Left lung (tissue), 10 donors: ENCODE measurements around the gene BORCS6. TPM values are rescaled to one million over a fixed set of nuclear protein-coding genes. Genes with fewer than 3 reads are reported as not detected.
A peak's percentile ranks its signal among the peaks of the same experiment; 100 is the strongest.

ENCODE experiments used
- ATAC-seq: fragments of 200-7000 bp; cut with Tn5 transposase; one replicate; pipeline ENCODE4 v1.9.1; 2020; ENCODE audit warnings: moderate library complexity
- DNase-seq, 4 donors: peaks; one replicate each; pipeline ENCODE4 v3.0.0-alpha.2; 2013 to 2020
- H3K27ac ChIP-seq, 2 donors: fragments of 200-600 bp; sonication (generic) in 1 of 2; one replicate each; pipeline versions ENCODE4 v1.5.0 to v1.8.0; 2020 to 2021
- H3K27me3 ChIP-seq, 2 donors: fragments of 200-600 bp; sonication (generic) in 1 of 2; one replicate each; pipeline versions ENCODE4 v1.5.0 to v1.8.0; 2020 to 2021
- H3K36me3 ChIP-seq, 2 donors: fragments of 200-600 bp; sonication (generic) in 1 of 2; one replicate each; pipeline versions ENCODE4 v1.5.0 to v1.8.0; 2020 to 2021
- H3K4me1 ChIP-seq, 2 donors: fragments of 200-600 bp; one replicate each; pipeline ENCODE4 v1.8.0; 2021
- H3K4me3 ChIP-seq, 2 donors: fragments of 200-600 bp; sonication (generic) in 1 of 2; one replicate each; pipeline versions ENCODE4 v1.5.0 to v1.8.0; 2020 to 2021; ENCODE audit warnings: mild to moderate bottlenecking in 1 of 2
- H3K9me3 ChIP-seq, 2 donors: fragments of 200-600 bp; sonication (generic) in 1 of 2; one replicate each; pipeline versions ENCODE4 v1.5.0 to v1.8.0; 2020 to 2021
- CTCF ChIP-seq, 2 donors: fragments of 200-600 bp; sonication (generic) in 1 of 2; IDR thresholded peaks; one replicate each; pipeline versions ENCODE4 v1.5.0 to v1.8.0; 2021; ENCODE audit warnings: antibody characterized with exemption in 2 of 2
- intact Hi-C, 2 donors: fragments of 100-400 bp; cut with DNase I; formaldehyde crosslinking; loops; one replicate each; pipeline versions ENCODE4 v1.11.2 to v1.14.2; 2022
- polyA plus RNA-seq, 6 donors: library from polyadenylated mRNA; unstranded; fragments of 120-200 nt; gene quantifications; one replicate each; pipeline ENCODE4 v1.2.1, GENCODE V29; 2013; ENCODE audit not compliant: insufficient read length in 6 of 6
- total RNA-seq, 2 donors: library from RNA; stranded (reverse); fragmentation: NEBNext Ultra II Directional; extraction: Animal tissue kit (Norgen Biotek cat#: 25700); gene quantifications; one replicate each; pipeline ENCODE4 v1.2.1, GENCODE V29; 2021
- donor health status: DM: no; HTN: yes; CAD: no.
- donor health status: DM: no; HTN: no; CAD: no.

Gene BORCS6
- total and polyA plus RNA-seq, 8 donors: 2.4 to 10.6 (median 3.3) TPM

DNA sequence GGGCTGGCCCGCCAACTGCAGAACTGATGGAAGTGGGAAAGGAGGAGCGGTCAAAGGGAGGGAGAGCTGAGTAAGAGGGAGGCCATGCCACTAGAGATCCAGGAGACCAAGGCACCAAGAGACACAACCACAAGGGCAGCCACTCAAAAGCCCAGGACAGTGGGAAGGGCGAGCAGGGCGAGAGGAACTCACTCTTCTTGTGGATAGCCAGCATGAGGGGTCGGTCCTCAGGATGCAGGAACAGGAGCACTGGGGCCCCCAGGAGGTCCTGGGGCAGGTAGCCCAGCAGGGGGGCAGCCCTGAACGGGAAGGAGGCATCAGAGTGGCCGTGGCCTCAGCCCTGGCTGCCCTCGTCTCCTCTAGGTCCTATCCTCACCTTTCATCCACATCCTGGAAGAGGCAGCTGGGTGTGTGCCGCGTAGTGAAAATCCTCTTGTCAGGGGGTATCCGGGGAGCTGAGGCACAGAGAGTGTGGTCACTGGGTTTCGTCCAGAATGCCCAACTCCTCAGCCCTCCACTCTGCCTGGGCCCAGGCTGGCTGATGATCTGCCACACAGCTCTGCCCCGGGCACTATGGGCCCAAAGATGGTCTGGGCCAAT, 42.1 kb downstream of the BORCS6 start:
- intact Hi-C loops: no loop called here
- Histone ChIP-seq H3K27ac (no peak overlapping the region), H3K4me1 (peaks cover 14 to 37% of the 10 kb centered on the region in 2 donors), H3K9me3 (no peaks in the 10 kb centered on the region), H3K4me3 (no peak overlapping the region), H3K27me3 (no peaks in the 10 kb centered on the region), H3K36me3 (peaks cover 14 to 80% of the 10 kb centered on the region in 2 donors)
- ATAC-seq (no peak), DNase-seq (peak in 1 of 4 donors; percentile 47)
- TF ChIP-seq CTCF (IDR thresholded peaks at IDR 0.05): no peak

GRCh38 chr17:8147141-8147804, 42.7 kb downstream of the BORCS6 start:
- DNase-seq: peak in 1 of 4 donors; percentile 65
- TF ChIP-seq CTCF (IDR thresholded peaks at IDR 0.05): no peak
- Histone ChIP-seq H3K27ac (no peak overlapping the region), H3K36me3 (peaks cover 14 to 86% of the 10 kb centered on the region in 2 donors), H3K4me1 (peaks cover 9 to 31% of the 10 kb centered on the region in 2 donors), H3K4me3 (no peak overlapping the region), H3K27me3 (no peaks in the 10 kb centered on the region), H3K9me3 (no peaks in the 10 kb centered on the region)
- no peak for ATAC-seq
- intact Hi-C loops: no loop called here

- H3K27me3 ChIP-seq: no peaks in the 10 kb centered on the region
- H3K36me3 ChIP-seq: peaks cover 14 to 93% of the 10 kb centered on the region in 2 donors
Observed at GRCh38 chr17:8146381-8147140, 43.4 kb downstream of the BORCS6 start.

GRCh38 chr17:8145811-8146210, 44.2 kb downstream of the BORCS6 start:
- H3K27me3 ChIP-seq: no peaks in the 10 kb centered on the region
- DNase-seq (peak in 1 of 4 donors; percentile 56), ATAC-seq (no peak)
- H3K9me3 ChIP-seq: no peaks in the 10 kb centered on the region
- intact Hi-C loops: no loop called here
- H3K36me3 ChIP-seq: peaks cover 14 to 100% of the 10 kb centered on the region in 2 donors
- H3K27ac ChIP-seq: no peak overlapping the region
- no peak for TF ChIP-seq CTCF (IDR thresholded peaks at IDR 0.05)
- H3K4me1 ChIP-seq: peaks cover 7 to 24% of the 10 kb centered on the region in 2 donors
- no peak overlapping the region for H3K4me3 ChIP-seq

More at GRCh38 chr17:8146381-8147140, 43.4 kb downstream of the BORCS6 start:
- Histone ChIP-seq H3K27ac (no peak overlapping the region), H3K4me3 (no peak overlapping the region), H3K9me3 (no peaks in the 10 kb centered on the region), H3K4me1 (peaks cover 9 to 31% of the 10 kb centered on the region in 2 donors)
- peak in 1 of 4 donors; percentile 50 for DNase-seq
- no peak for ATAC-seq
- intact Hi-C loops: no loop called here
- TF ChIP-seq CTCF (IDR thresholded peaks at IDR 0.05): no peak
